NB4 (cell line): ENCODE results near the gene CDH2.

Experiments
- DNase-seq: peaks from one replicate; pipeline ENCODE4 v3.0.0; 2010; ENCODE audit warnings: low read depth
- H3K4me3 ChIP-seq: one replicate; pipeline ENCODE4 v1.5.1; 2011; ENCODE audit warnings: mild to moderate bottlenecking, low read depth, low read length, moderate library complexity
- MYC ChIP-seq: IDR thresholded peaks from 2 replicates; pipeline ENCODE4 v1.6.1; 2011; ENCODE audit warnings: low read depth, low read length
- POLR2A ChIP-seq: IDR thresholded peaks from 2 replicates; pipeline ENCODE4 v1.6.1; 2011; ENCODE audit warnings: mild to moderate bottlenecking; ENCODE audit not compliant: insufficient read length; ENCODE audit errors: extremely low read depth
- TF ChIP-seq, protein P1 (sequence below): IDR thresholded peaks from 2 replicates; pipeline ENCODE4 v1.6.1; 2011; ENCODE audit warnings: low read depth, low read length
- TF ChIP-seq, protein P2 (sequence below): IDR thresholded peaks from one replicate; pipeline ENCODE4 v1.5.1; 2012; ENCODE audit warnings: low read depth, low read length

Gene CDH2

DNA sequence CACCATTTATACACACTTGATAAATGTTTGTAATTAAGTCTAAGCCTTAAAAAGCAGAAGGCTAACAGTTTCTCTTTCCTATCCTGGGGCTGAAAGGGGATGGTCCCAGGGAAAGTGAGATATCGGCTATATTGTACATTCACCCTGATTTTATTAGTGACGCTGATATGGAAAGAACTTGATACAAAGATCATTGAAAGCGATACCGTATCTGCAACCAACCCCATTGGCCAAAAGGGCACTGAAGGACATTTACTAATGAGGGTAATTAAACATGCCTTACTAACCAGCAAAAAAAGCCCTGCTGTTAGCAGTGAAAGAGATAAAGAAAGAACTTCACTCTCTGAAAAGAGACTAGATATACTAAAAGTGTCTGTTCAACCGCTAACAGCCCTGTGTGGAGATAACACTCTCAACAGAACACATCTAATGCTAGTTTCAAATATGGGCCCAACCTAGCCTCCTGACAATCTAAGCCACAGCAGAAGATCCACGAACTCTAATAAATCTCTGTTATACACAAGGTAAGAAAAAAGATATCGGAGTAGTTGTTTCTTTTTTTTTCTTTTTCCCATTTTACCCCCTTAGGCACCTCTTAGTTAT is 200.0 kb downstream of the CDH2 start:
- DNase-seq = no peak
- H3K4me3 ChIP-seq = no peak overlapping the region
- TF ChIP-seq, protein P1, sequence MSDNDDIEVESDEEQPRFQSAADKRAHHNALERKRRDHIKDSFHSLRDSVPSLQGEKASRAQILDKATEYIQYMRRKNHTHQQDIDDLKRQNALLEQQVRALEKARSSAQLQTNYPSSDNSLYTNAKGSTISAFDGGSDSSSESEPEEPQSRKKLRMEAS = no peak
- no peak for TF ChIP-seq POLR2A

DNA sequence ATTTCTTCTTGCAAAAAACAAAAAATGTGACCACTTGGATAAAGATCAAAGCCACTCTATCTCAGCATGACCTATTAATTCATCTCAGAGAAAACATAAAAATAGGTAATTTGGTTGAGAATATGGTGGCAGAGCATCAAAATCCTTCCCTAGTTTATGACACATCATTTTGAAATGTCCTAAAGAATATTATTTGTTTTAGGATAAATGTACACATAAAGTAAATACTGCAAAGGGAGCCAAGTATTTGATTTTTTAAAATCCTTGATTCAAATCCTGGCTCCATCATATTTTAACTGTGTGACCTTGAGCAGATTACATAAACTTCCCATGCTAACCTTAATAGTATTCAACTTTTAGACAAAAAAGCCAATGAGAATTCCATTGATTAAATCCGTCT is 206.6 kb downstream of the CDH2 start:
- TF ChIP-seq, protein P1 = no peak
- TF ChIP-seq, protein P2, sequence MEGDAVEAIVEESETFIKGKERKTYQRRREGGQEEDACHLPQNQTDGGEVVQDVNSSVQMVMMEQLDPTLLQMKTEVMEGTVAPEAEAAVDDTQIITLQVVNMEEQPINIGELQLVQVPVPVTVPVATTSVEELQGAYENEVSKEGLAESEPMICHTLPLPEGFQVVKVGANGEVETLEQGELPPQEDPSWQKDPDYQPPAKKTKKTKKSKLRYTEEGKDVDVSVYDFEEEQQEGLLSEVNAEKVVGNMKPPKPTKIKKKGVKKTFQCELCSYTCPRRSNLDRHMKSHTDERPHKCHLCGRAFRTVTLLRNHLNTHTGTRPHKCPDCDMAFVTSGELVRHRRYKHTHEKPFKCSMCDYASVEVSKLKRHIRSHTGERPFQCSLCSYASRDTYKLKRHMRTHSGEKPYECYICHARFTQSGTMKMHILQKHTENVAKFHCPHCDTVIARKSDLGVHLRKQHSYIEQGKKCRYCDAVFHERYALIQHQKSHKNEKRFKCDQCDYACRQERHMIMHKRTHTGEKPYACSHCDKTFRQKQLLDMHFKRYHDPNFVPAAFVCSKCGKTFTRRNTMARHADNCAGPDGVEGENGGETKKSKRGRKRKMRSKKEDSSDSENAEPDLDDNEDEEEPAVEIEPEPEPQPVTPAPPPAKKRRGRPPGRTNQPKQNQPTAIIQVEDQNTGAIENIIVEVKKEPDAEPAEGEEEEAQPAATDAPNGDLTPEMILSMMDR = no peak
- TF ChIP-seq POLR2A = no peak
- TF ChIP-seq MYC = no peak
- DNase-seq = no peak
- H3K4me3 ChIP-seq = no peak overlapping the region

DNA sequence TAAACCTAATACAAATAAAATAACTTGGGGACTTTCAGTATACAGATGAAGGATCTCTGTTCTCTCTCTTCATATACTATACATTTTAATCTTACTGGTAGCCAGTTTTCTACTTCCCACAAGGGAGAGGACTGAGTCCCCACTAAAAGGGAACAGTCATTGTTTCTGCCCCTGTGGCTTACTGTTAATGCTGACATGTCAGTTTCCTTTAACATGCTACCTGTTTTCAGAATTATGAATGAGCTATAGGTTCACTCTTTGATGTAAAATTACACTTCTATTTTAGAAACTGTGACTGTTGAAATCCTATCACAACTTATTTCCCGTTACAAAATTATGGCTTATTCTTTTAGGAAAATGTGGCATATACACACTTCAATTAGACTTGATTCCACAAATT is 207.7 kb downstream of the CDH2 start:
- no peak overlapping the region for H3K4me3 ChIP-seq
- DNase-seq = no peak
- TF ChIP-seq, protein P1 = no peak
- TF ChIP-seq, protein P2 = no peak
- TF ChIP-seq MYC = no peak
- no peak for TF ChIP-seq POLR2A

DNA sequence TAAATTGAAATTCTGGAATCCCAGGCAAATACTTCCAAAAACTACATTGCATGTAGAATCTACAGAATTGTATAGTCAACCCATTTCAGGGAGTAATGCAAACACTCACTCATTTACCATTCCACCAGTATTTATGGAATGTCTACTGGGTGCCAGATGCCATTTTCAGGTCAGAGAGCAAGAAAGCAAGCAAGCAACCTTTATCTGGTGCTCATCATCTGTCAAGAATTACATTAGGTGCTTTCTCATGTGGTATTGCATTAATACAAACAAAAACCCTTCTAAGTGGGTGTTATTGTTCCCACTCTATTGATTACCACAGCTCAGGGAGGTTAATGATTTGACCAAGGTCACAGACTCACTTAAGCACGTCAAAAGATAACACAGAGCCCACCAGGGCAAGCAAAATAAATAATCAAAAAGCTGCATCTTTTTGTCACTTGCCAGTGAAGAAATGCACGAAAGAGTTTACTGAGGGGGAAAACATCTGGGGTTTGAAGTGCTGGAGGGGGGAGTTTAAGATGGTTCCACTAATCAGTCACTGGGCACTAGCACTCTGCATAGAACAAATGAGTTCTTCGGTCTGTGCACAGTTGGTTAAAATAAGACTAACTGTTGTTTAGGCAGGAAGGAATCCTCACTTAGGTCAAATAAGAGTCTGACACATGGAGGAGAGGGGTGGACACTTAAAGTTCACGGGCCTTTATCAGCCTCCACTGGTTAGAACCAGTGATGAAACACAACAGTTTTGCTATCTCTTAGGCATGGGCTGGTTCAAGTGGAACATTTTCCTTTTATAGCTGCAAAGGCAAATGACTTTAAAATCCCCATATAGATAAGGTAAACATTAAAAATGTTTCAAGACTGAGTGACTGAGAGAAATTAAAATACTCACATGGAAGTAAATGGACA is 208.8 kb downstream of the CDH2 start:
- no peak overlapping the region for H3K4me3 ChIP-seq
- no peak for DNase-seq
- TF ChIP-seq, protein P2 = no peak
- TF ChIP-seq, protein P1 = no peak
- TF ChIP-seq MYC = no peak
- no peak for TF ChIP-seq POLR2A

DNA sequence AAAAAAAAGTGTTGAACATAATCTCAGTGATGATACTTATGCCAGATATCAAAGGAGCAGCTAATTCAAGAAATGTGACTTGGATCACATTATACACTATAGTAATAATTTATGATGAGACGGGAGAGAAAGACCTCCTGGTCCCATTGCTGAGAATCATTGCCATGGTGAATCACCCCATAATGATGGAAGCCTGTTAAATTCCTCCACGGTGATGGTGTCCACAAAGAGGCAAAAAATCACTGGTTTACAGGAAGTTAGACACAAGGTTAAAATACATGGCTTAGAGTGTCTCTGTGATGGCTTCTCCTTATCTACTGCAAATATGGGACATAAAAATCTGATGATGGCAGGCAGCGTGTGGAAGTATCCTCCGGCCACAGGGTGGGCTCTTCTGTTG is 210.0 kb downstream of the CDH2 start:
- TF ChIP-seq, protein P1 = no peak
- TF ChIP-seq POLR2A = no peak
- TF ChIP-seq, protein P2 = no peak
- TF ChIP-seq MYC = no peak
- no peak for DNase-seq
- no peak overlapping the region for H3K4me3 ChIP-seq

DNA sequence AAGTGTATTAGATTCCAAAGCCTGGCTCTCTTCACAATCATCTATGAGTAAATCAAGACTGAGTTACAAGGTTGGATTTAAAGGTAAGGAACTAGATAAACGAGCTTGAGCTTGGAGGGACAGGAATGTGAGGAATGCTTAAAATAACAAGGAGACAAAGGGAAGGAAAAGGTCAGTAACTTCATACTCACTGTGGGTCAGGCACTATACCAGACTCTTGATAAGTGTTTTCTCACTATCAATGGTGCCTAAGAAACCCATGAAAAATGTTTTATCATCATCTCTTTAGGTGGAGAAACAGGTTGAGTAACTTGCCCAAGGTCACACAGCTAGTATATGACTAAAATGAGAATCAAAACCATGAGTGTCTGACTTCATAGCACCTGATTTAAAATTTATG is 212.1 kb downstream of the CDH2 start:
- no peak for DNase-seq
- no peak overlapping the region for H3K4me3 ChIP-seq

More for the DNA sequence above, 212.1 kb downstream of the CDH2 start:
- TF ChIP-seq, protein P2 = no peak
- no peak for TF ChIP-seq POLR2A
- no peak for TF ChIP-seq MYC
- TF ChIP-seq, protein P1 = no peak
